SK-MEL-5 (cell line): Measurements from ENCODE around the gene CMTM7. TPM values are rescaled to one million over a fixed set of nuclear protein-coding genes. Genes with fewer than 3 reads are reported as not detected.

ENCODE experiments used
- DNase-seq: peaks from one replicate; pipeline ENCODE4 v3.0.0-alpha.2; 2016; ENCODE audit warnings: low read depth, low spot score
- in situ Hi-C: cut with HindIII; loops from 2 replicates; pipeline ENCODE4 v1.10.0; 2016; ENCODE audit warnings: low sequenced_read_pairs, high pct_unique_total_duplicates, low pct_unique_long_range_greater_than_20kb
- total RNA-seq: library from RNA; depleted of rRNA; stranded (reverse); fragments of >200 nt; shearing (Covaris generic); gene quantifications from 2 replicates; pipeline ENCODE4 v1.2.3, GENCODE V29; 2014; rRNA removed

The CMTM7 gene
- total RNA-seq, 1 experiment from 2014 or later = 19.0 TPM

GRCh38 chr3:32493437-32494414 lies 102.1 kb downstream of the CMTM7 start:
- in situ Hi-C loops = no loop called here
- no peak for DNase-seq

- in situ Hi-C loops = no loop called here
- DNase-seq = no peak
These were observed 103.4 kb downstream of the CMTM7 start for GRCh38 chr3:32495085-32495484.

- DNase-seq = no peak
These were observed 104.0 kb downstream of the CMTM7 start for GRCh38 chr3:32495609-32496008.

GRCh38 chr3:32498252-32498651 lies 106.6 kb downstream of the CMTM7 start:
- in situ Hi-C loops = no loop called here
- DNase-seq = no peak

More at GRCh38 chr3:32495609-32496008, 104.0 kb downstream of the CMTM7 start:
- in situ Hi-C loops = no loop called here

- in situ Hi-C loops = no loop called here
- no peak for DNase-seq
These were observed 107.3 kb downstream of the CMTM7 start for GRCh38 chr3:32498992-32499391.

GRCh38 chr3:32499585-32499984 lies 107.9 kb downstream of the CMTM7 start:
- in situ Hi-C loops = no loop called here
- DNase-seq = no peak

GRCh38 chr3:32500231-32500630 lies 108.6 kb downstream of the CMTM7 start:
- DNase-seq = no peak
- in situ Hi-C loops = no loop called here

- DNase-seq = no peak
- in situ Hi-C loops = no loop called here
These were observed 109.5 kb downstream of the CMTM7 start for GRCh38 chr3:32500880-32501782.

GRCh38 chr3:32501783-32502117 lies 110.1 kb downstream of the CMTM7 start:
- in situ Hi-C loops = no loop called here

GRCh38 chr3:32502118-32502945 lies 110.7 kb downstream of the CMTM7 start, which contains the start of gene CMTM6:
Gene CMTM6 (minus strand): TSS chr3:32502852. CDS start chr3:32502745, 107 bp downstream.
- in situ Hi-C loops = no loop called here
- DNase-seq = peak; percentile 78

More at GRCh38 chr3:32501783-32502117, 110.1 kb downstream of the CMTM7 start:
- no peak for DNase-seq

- DNase-seq = no peak
- in situ Hi-C loops = no loop called here
These were observed 111.3 kb downstream of the CMTM7 start for GRCh38 chr3:32502946-32503286.

Other genes with a start within 250 kb of the CMTM7 start
- 8.2 and 11.2 TPM in 2 replicates for gene CMTM8, start 153.2 kb upstream of the CMTM7 start, total RNA-seq
- 78.7 and 81.7 TPM in 2 replicates for gene CMTM6, start 111.0 kb downstream of the CMTM7 start, total RNA-seq
- gene DYNC1LI1, start 179.0 kb downstream of the CMTM7 start, total RNA-seq = 49.6 and 50.2 TPM in 2 replicates